ENCODE measurements around the gene NDUFAF3. TPM values are rescaled to one million over a fixed set of nuclear protein-coding genes. Genes with fewer than 3 reads are reported as not detected.
"Not testable (repeated sequence)": the region's sequence is repeated elsewhere in the genome, so short reads cannot be mapped to it uniquely, and the experiment has no call there.

NDUFAF3 gene
- polyA plus RNA-seq, 6 donors from 2014 or later: 124 to 177 (median 143) TPM

DNA sequence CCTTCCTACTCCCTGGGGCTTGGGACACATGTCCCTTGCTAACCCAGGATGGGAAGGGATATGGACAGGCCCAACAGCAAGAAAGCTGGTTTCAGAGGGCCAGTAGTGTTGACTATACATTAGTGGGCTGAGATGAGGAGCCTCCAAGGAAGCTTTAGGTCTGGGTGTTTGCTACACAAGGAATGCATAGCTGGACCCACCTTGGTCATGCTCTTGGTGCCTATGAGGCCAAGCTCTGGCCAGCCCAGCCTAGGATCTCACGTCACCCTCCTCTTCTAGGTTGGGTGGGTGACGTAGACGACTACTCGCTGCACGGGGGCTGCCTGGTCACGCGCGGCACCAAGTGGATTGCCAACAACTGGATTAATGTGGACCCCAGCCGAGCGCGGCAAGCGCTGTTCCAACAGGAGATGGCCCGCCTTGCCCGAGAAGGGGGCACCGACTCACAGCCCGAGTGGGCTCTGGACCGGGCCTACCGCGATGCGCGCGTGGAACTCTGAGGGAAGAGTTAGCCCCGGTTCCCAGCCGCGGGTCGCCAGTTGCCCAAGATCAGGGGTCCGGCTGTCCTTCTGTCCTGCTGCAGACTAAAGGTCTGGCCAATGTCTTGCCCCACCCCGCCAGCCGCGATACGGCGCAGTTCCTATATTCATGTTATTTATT, 15.4 kb upstream of the NDUFAF3 start:
- H3K27me3 Mint-ChIP-seq: no peaks in the 10 kb centered on the region
- H3K9me3 Mint-ChIP-seq: no peaks in the 10 kb centered on the region
- DNase-seq (no peak), ATAC-seq (ENCODE audit: low read depth in 2 of 2) (peak; percentile 1 to 2)
- H3K36me3 Mint-ChIP-seq: no peaks in the 10 kb centered on the region
- H3K27ac Mint-ChIP-seq: peak overlapping the region; percentile 96 to 100 (median 98)
- peaks cover 28 to 32% (median 31%) of the 10 kb centered on the region in 3 donors for H3K4me1 Mint-ChIP-seq
- peak overlapping the region; percentile 89 to 100 (median 100) for H3K4me3 Mint-ChIP-seq

GRCh38 chr3:49007068-49007770, 14.7 kb upstream of the NDUFAF3 start, which contains the start of gene WDR6:
WDR6 (plus strand) TSS chr3:49007391; CDS start chr3:49007432, 41 bp downstream.
- H3K27ac Mint-ChIP-seq: peak within 1 kb of the TSS; percentile 96 to 100 (median 98)
- peaks cover 26 to 39% (median 35%) of the 10 kb centered on the region in 3 donors for H3K4me1 Mint-ChIP-seq
- DNase-seq (peak; percentile 98), ATAC-seq (ENCODE audit: low read depth in 2 of 2) (peak; percentile 91)
- peak within 1 kb of the TSS; percentile 89 to 100 (median 100) for H3K4me3 Mint-ChIP-seq
- no peaks in the 10 kb centered on the region for H3K9me3 Mint-ChIP-seq
- H3K36me3 Mint-ChIP-seq: no peaks in the 10 kb centered on the region
- no peaks in the 10 kb centered on the region for H3K27me3 Mint-ChIP-seq

DNA sequence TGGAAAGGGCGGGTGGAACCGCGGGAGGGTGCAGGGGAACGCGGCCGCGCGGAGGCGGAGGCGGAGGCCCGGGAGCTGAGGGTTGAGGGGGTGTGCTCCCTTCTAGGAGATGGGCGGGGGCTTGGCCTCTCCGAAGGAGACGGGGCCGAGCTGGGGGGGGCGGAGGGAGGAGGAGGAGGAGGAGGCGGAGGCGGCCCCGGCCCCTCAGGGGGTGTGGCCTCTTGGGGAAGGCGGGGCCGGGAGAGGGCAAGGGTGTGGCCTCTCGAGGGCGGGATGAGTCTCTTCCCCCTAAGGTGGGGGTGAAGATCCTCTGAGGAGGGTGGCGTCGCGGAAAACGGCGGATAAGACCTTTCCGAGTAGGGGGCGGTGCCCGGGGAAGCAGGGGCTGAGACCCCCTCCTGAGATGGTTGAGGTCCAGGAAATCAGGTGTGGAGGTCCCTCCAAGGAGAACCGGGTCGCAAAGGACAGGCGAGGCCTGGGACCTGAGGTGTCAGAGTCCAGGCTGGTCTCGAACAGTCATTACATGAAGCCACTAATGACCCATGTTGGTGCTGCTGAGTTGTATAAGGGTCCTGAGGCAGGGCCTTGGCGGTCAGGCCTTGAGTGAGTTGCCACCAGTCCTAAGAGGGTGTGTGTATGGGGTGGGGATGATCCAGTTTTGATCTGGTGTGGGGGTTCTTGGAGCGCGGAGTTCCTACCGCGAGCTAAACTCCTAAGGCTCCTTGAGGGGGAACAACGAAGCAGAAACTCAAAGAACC, 14.0 kb upstream of the NDUFAF3 start:
- DNase-seq (peak; percentile 79), ATAC-seq (ENCODE audit: low read depth in 2 of 2) (peak; percentile 37 to 41)
- peaks cover 25 to 46% (median 39%) of the 10 kb centered on the region in 3 donors for H3K4me1 Mint-ChIP-seq
- no peaks in the 10 kb centered on the region for H3K36me3 Mint-ChIP-seq
- peak overlapping the region; percentile 89 to 100 (median 100) for H3K4me3 Mint-ChIP-seq
- no peaks in the 10 kb centered on the region for H3K27me3 Mint-ChIP-seq
- peak overlapping the region; percentile 96 to 100 (median 98) for H3K27ac Mint-ChIP-seq
- H3K9me3 Mint-ChIP-seq: no peaks in the 10 kb centered on the region

- H3K27me3 Mint-ChIP-seq; H3K36me3 Mint-ChIP-seq; DNase-seq; H3K9me3 Mint-ChIP-seq; ATAC-seq (ENCODE audit: low read depth in 2 of 2): not testable (repeated sequence)
- peak overlapping the region in 4 of 6 donors; percentile 96 to 99 (median 97) for H3K27ac Mint-ChIP-seq
- H3K4me1 Mint-ChIP-seq: peaks cover 26 to 47% (median 46%) of the 10 kb centered on the region in 3 donors
- H3K4me3 Mint-ChIP-seq: peak overlapping the region; percentile 89 to 100 (median 100)
Observed at GRCh38 chr3:49008627-49009026, 13.3 kb upstream of the NDUFAF3 start.

- Mint-ChIP-seq H3K9me3 (no peaks in the 10 kb centered on the region), H3K4me1 (peaks cover 31 to 53% (median 50%) of the 10 kb centered on the region in 3 donors), H3K4me3 (peak overlapping the region in 7 of 8 donors; percentile 34 to 100 (median 50)), H3K27me3 (no peaks in the 10 kb centered on the region), H3K36me3 (no peaks in the 10 kb centered on the region), H3K27ac (peak overlapping the region in 2 of 6 donors; percentile 51 to 97)
- ATAC-seq (ENCODE audit: low read depth in 2 of 2) (no peak), DNase-seq (no peak)
Observed at GRCh38 chr3:49009396-49009795, 12.5 kb upstream of the NDUFAF3 start.

- Mint-ChIP-seq H3K9me3 (no peaks in the 10 kb centered on the region), H3K4me3 (peak overlapping the region in 2 of 8 donors; percentile 29 to 51), H3K4me1 (peaks cover 26 to 54% (median 50%) of the 10 kb centered on the region in 3 donors), H3K36me3 (no peaks in the 10 kb centered on the region), H3K27ac (peak overlapping the region in 1 of 6 donors; percentile 78), H3K27me3 (no peaks in the 10 kb centered on the region)
- no peak for ATAC-seq (ENCODE audit: low read depth in 2 of 2)
- no peak for DNase-seq
Observed at GRCh38 chr3:49012441-49013017, 9.4 kb upstream of the NDUFAF3 start.

- DNase-seq: no peak
- no peaks in the 10 kb centered on the region for H3K27me3 Mint-ChIP-seq
- no peaks in the 10 kb centered on the region for H3K9me3 Mint-ChIP-seq
- H3K27ac Mint-ChIP-seq: peak overlapping the region in 1 of 6 donors; percentile 61
- H3K4me1 Mint-ChIP-seq: peaks cover 19 to 50% (median 43%) of the 10 kb centered on the region in 3 donors
- peak overlapping the region in 1 of 8 donors; percentile 62 for H3K4me3 Mint-ChIP-seq
- no peaks in the 10 kb centered on the region for H3K36me3 Mint-ChIP-seq
- ATAC-seq (ENCODE audit: low read depth in 2 of 2): no peak
Observed at GRCh38 chr3:49013113-49013737, 8.7 kb upstream of the NDUFAF3 start.

DNA sequence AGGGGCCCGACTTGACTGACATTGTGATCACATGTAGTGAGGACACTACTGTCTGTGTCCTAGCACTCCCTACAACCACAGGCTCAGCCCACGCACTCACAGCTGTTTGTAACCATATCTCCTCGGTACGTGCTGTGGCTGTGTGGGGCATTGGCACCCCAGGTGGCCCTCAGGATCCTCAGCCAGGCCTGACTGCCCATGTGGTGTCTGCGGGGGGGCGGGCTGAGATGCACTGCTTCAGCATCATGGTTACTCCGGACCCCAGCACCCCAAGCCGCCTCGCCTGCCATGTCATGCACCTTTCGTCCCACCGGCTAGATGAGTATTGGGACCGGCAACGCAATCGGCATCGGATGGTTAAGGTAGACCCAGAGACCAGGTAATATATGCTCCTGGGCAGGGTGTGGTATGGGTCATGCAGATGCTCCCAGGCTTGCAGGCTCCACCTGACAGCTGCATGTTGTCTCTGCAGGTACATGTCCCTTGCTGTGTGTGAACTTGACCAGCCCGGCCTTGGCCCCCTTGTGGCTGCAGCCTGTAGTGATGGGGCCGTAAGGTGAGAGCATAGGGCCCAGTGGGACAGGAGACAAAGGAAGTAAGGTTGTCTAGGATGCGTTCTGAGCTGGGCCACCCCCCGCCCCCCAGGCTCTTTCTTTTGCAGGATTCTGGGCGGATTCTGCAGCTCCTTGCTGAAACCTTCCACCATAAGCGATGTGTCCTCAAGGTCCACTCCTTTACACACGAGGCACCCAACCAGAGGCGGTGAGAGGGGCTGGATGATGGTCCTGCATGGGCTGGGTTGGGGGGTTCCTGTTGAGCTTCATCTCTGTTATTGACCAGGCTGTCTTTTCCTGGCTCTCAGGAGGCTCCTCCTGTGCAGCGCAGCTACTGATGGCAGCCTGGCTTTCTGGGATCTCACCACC, 7.9 kb upstream of the NDUFAF3 start:
- ATAC-seq (ENCODE audit: low read depth in 2 of 2): peak; percentile 48 to 49
- no peaks in the 10 kb centered on the region for H3K9me3 Mint-ChIP-seq
- H3K36me3 Mint-ChIP-seq: no peaks in the 10 kb centered on the region
- peak; percentile 27 for DNase-seq
- peak overlapping the region in 1 of 6 donors; percentile 61 for H3K27ac Mint-ChIP-seq
- H3K4me1 Mint-ChIP-seq: peaks cover 14 to 46% (median 37%) of the 10 kb centered on the region in 3 donors
- peak overlapping the region in 2 of 8 donors; percentile 52 to 62 for H3K4me3 Mint-ChIP-seq
- H3K27me3 Mint-ChIP-seq: no peaks in the 10 kb centered on the region

GRCh38 chr3:49015072-49015471, 6.8 kb upstream of the NDUFAF3 start:
- peak overlapping the region in 1 of 6 donors; percentile 90 for H3K27ac Mint-ChIP-seq
- peak overlapping the region in 1 of 8 donors; percentile 93 for H3K4me3 Mint-ChIP-seq
- H3K9me3 Mint-ChIP-seq: no peaks in the 10 kb centered on the region
- DNase-seq (no peak), ATAC-seq (ENCODE audit: low read depth in 2 of 2) (no peak)
- H3K27me3 Mint-ChIP-seq: no peaks in the 10 kb centered on the region
- no peaks in the 10 kb centered on the region for H3K36me3 Mint-ChIP-seq
- H3K4me1 Mint-ChIP-seq: peaks cover 9 to 51% (median 37%) of the 10 kb centered on the region in 3 donors

GRCh38 chr3:49015765-49016164, 6.2 kb upstream of the NDUFAF3 start:
- Mint-ChIP-seq H3K4me3 (peak overlapping the region in 7 of 8 donors; percentile 9 to 93 (median 62)), H3K9me3 (no peaks in the 10 kb centered on the region), H3K36me3 (no peaks in the 10 kb centered on the region), H3K27me3 (no peaks in the 10 kb centered on the region), H3K4me1 (peaks cover 13 to 57% (median 43%) of the 10 kb centered on the region in 3 donors), H3K27ac (peak overlapping the region in 1 of 6 donors; percentile 56)
- DNase-seq (no peak), ATAC-seq (ENCODE audit: low read depth in 2 of 2) (no peak)

DNA sequence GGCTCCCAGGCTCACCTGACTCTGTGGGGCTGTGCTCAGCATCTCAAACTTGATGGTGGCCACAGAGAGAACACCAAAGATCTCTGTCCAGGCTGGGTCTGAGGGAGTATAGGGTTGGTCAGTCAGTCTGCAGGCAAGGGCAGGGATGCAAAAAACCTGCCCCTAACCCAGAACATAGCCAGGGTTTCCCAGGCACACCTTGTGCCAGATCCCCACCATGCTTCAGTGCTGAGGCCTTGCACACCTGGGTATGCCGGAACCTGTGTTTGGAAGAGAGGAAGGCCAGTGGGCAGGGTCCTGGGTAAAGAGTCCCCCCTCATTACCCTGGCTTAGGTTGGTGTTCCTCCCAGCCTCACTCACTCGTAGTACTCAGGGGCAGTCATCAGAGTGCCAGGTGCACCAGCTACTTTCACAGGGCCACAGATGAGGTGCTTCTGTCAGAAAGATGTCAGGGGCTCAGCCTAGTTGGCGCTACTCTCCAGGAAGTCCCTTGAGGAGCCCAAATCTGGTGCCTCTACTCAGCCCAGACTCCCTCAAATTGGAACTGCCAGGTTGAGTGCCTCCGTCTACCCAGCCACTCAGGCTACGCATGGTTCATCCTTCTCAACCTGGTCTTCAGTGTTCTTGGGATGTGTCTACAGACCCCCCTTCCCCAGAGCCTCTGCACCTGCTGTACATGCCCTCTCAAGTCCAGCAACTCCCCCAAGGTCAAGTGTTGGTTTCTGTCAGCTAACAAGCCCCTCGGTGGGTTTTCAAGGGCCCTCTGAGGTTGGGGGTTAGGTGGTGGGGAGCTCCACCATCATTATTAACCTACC, 5.3 kb upstream of the NDUFAF3 start:
- DNase-seq (no peak), ATAC-seq (ENCODE audit: low read depth in 2 of 2) (no peak)
- H3K27me3 Mint-ChIP-seq: no peaks in the 10 kb centered on the region
- H3K4me1 Mint-ChIP-seq: peaks cover 17 to 57% (median 42%) of the 10 kb centered on the region in 3 donors
- H3K9me3 Mint-ChIP-seq: no peaks in the 10 kb centered on the region
- H3K36me3 Mint-ChIP-seq: no peaks in the 10 kb centered on the region
- no peak overlapping the region for H3K27ac Mint-ChIP-seq
- H3K4me3 Mint-ChIP-seq: peak overlapping the region in 7 of 8 donors; percentile 8 to 96 (median 86)
